OCI-LY1 (cell line): ENCODE results near the gene PDGFD.

ENCODE experiments used
- H2AFZ ChIP-seq: fragments of 200-600 bp; sonication (generic), shearing (Covaris generic); 2 replicates; pipeline ENCODE4 v1.6.0; 2014; ENCODE audit warnings: antibody characterized with exemption, mild to moderate bottlenecking, low read length
- H3F3A ChIP-seq: fragments of 200-600 bp; sonication (generic), shearing (Covaris generic); 2 replicates; pipeline ENCODE4 v1.6.0; 2014; ENCODE audit warnings: mild to moderate bottlenecking, antibody characterized with exemption, low read length, moderate library complexity; ENCODE audit not compliant: insufficient read depth
- H3K27ac ChIP-seq: fragments of 200-600 bp; sonication (generic); 2 replicates; pipeline ENCODE4 v1.5.1; 2014; ENCODE audit warnings: low read length, mixed run types, mild to moderate bottlenecking, low read depth; ENCODE audit not compliant: poor library complexity, severe bottlenecking
- H3K27me3 ChIP-seq: fragments of 200-600 bp; sonication (generic); 2 replicates; pipeline ENCODE4 v1.6.0; 2014; ENCODE audit warnings: antibody characterized with exemption, mild to moderate bottlenecking, low read length, moderate library complexity; ENCODE audit not compliant: insufficient read depth
- H3K36me3 ChIP-seq: fragments of 200-600 bp; sonication (generic); 2 replicates; pipeline ENCODE4 v1.6.1; 2014; ENCODE audit warnings: mild to moderate bottlenecking, antibody characterized with exemption, low read length, moderate library complexity, mixed read lengths; ENCODE audit not compliant: insufficient read depth
- H3K4me1 ChIP-seq: fragments of 200-600 bp; sonication (generic); 2 replicates; pipeline ENCODE4 v1.5.1; 2014; ENCODE audit warnings: mild to moderate bottlenecking, low read length, moderate library complexity; ENCODE audit not compliant: insufficient read depth, severe bottlenecking
- H3K4me2 ChIP-seq: fragments of 200-600 bp; sonication (generic), shearing (Covaris generic); 2 replicates; pipeline ENCODE4 v1.6.1; 2014; ENCODE audit warnings: low read length
- H3K4me3 ChIP-seq: fragments of 200-600 bp; sonication (generic); 2 replicates; pipeline ENCODE4 v1.5.1; 2014; ENCODE audit warnings: low read length, low read depth, mild to moderate bottlenecking, mixed read lengths; ENCODE audit not compliant: poor library complexity, severe bottlenecking
- H3K79me2 ChIP-seq: fragments of 200-600 bp; shearing (Covaris generic); 2 replicates; pipeline ENCODE4 v1.6.1; 2016; ENCODE audit warnings: mixed run types, low read length, mixed read lengths; ENCODE audit not compliant: insufficient read depth
- H3K9ac ChIP-seq: fragments of 200-600 bp; sonication (generic), shearing (Covaris generic); 2 replicates; pipeline ENCODE4 v1.6.1; 2014; ENCODE audit warnings: mild to moderate bottlenecking, low read length, mixed read lengths
- H3K9me2 ChIP-seq: fragments of 200-600 bp; sonication (generic), shearing (Covaris generic); 2 replicates; pipeline ENCODE4 v1.6.1; 2014; ENCODE audit warnings: low read depth, mild to moderate bottlenecking, low read length, mixed read lengths
- H3K9me3 ChIP-seq: fragments of 200-600 bp; shearing (Covaris generic); 2 replicates; pipeline ENCODE4 v1.6.1; 2014; ENCODE audit warnings: low read length, mixed read lengths
- H4K20me1 ChIP-seq: fragments of 200-600 bp; sonication (generic), shearing (Covaris generic); 2 replicates; pipeline ENCODE4 v1.6.0; 2016; ENCODE audit warnings: mild to moderate bottlenecking, low read length; ENCODE audit not compliant: insufficient read depth
- EZH2 ChIP-seq: fragments of 200-600 bp; sonication (generic), shearing (Covaris generic); IDR thresholded peaks from 2 replicates; pipeline ENCODE4 v1.8.0; 2017; ENCODE audit warnings: borderline replicate concordance, mixed run types, mild to moderate bottlenecking, antibody characterized with exemption, low read length, moderate library complexity, mixed read lengths
- TF ChIP-seq, protein P1 (sequence below): fragments of 200-600 bp; sonication (generic), shearing (Covaris generic); IDR thresholded peaks from 2 replicates; pipeline ENCODE4 v1.5.1; 2017; ENCODE audit warnings: mild to moderate bottlenecking, antibody characterized with exemption, low read length, moderate library complexity, mixed read lengths

PDGFD gene

DNA sequence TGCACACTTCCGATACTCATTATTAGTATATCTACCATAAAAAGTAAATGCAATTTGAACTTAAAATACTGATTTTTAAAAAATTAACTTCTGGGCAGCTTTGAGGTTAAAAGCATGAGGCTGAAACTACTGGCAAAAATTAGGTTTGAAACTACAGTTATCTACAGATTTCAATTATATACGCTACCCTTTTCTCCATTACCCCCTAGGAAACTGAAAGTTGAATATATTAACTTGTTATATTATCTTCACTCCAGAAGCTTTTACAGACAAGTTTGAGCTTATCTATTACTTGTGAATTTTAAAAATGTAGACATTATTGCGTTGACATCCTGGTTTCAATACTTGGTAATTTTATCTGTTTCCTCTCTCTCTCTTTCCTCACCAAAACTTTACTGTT, 224.3 kb downstream of the PDGFD start:
- Histone ChIP-seq H2AFZ (no peak overlapping the region), H3K4me3 (no peak overlapping the region), H4K20me1 (no peaks in the 10 kb centered on the region), H3K27me3 (no peaks in the 10 kb centered on the region), H3K36me3 (no peaks in the 10 kb centered on the region), H3K27ac (no peak overlapping the region), H3F3A (no peaks in the 10 kb centered on the region), H3K9me2 (no peaks in the 10 kb centered on the region), H3K9ac (no peak overlapping the region), H3K9me3 (no peaks in the 10 kb centered on the region), H3K79me2 (no peaks in the 10 kb centered on the region), H3K4me1 (no peaks in the 10 kb centered on the region), H3K4me2 (no peak overlapping the region)
- TF ChIP-seq, protein P1, sequence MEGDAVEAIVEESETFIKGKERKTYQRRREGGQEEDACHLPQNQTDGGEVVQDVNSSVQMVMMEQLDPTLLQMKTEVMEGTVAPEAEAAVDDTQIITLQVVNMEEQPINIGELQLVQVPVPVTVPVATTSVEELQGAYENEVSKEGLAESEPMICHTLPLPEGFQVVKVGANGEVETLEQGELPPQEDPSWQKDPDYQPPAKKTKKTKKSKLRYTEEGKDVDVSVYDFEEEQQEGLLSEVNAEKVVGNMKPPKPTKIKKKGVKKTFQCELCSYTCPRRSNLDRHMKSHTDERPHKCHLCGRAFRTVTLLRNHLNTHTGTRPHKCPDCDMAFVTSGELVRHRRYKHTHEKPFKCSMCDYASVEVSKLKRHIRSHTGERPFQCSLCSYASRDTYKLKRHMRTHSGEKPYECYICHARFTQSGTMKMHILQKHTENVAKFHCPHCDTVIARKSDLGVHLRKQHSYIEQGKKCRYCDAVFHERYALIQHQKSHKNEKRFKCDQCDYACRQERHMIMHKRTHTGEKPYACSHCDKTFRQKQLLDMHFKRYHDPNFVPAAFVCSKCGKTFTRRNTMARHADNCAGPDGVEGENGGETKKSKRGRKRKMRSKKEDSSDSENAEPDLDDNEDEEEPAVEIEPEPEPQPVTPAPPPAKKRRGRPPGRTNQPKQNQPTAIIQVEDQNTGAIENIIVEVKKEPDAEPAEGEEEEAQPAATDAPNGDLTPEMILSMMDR, result no peak
- no peak for TF ChIP-seq EZH2

DNA sequence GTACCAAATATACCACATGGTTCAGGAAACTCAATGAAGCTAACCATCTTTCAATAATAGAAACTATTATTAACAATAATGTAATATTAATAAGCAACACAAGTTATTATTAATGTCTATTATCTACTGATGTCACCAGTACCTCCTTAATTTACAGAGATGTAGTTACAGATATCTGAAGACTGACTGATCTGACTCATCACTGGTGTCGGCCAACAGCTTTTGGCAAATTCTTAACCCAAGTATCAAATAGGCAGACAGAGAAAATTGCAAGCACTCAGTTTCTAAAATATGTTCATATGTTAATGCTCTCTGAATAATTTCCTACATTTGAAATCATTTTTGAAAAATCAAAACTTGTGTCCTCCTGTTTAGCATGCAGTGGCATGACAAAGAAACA, 227.9 kb downstream of the PDGFD start:
- Histone ChIP-seq H3K9me3 (no peaks in the 10 kb centered on the region), H3K27ac (no peak overlapping the region), H3K79me2 (no peaks in the 10 kb centered on the region), H3K36me3 (no peaks in the 10 kb centered on the region), H3K27me3 (no peaks in the 10 kb centered on the region), H3K4me1 (no peaks in the 10 kb centered on the region), H2AFZ (no peak overlapping the region), H3F3A (no peaks in the 10 kb centered on the region), H3K9me2 (no peaks in the 10 kb centered on the region), H4K20me1 (no peaks in the 10 kb centered on the region), H3K9ac (no peak overlapping the region), H3K4me3 (no peak overlapping the region), H3K4me2 (no peak overlapping the region)
- TF ChIP-seq, protein P1, result no peak
- no peak for TF ChIP-seq EZH2

DNA sequence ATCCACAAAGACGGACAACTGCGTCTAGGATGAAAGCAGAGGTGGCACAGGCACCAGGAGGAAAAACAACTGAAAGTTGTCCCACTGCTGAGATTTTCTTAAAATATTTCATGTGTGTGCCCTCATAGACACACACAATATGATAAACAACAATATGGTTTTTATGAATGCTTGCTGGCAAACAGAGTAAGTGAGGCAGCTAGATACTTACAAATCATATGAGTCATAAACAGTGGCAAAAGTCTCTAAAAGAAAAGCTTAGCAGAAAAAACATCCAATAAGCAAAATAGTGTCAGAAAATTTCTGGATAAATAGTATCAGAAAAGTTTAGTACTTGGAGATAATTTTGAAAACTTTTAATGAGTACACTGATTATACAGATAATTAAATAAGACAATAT, 228.7 kb downstream of the PDGFD start:
- H3K4me3 ChIP-seq, result no peak overlapping the region
- H3K27me3 ChIP-seq, result no peaks in the 10 kb centered on the region
- no peaks in the 10 kb centered on the region for H3F3A ChIP-seq
- no peak overlapping the region for H3K27ac ChIP-seq
- H3K4me2 ChIP-seq, result no peak overlapping the region
- TF ChIP-seq, protein P1, result no peak
- TF ChIP-seq EZH2, result no peak
- H3K79me2 ChIP-seq, result no peaks in the 10 kb centered on the region
- H4K20me1 ChIP-seq, result no peaks in the 10 kb centered on the region
- H3K9me3 ChIP-seq, result no peaks in the 10 kb centered on the region
- no peaks in the 10 kb centered on the region for H3K36me3 ChIP-seq
- H2AFZ ChIP-seq, result no peak overlapping the region
- peaks cover 5% of the 10 kb centered on the region for H3K4me1 ChIP-seq
- H3K9ac ChIP-seq, result no peak overlapping the region
- H3K9me2 ChIP-seq, result no peaks in the 10 kb centered on the region
